Natural killer cell (primary cell): ENCODE measurements around the gene SLCO3A1. TPM values are rescaled to one million over a fixed set of nuclear protein-coding genes. Genes with fewer than 3 reads are reported as not detected.

Experiments used
- ATAC-seq, 3 donors: fragments of 150-1000 bp in 2 of 3; fragments of 200-7000 bp in 1 of 3; cut with Tn5 transposase; 1 replicate in 1 of 3; 2 replicates in 2 of 3; pipeline ENCODE4 v1.10.0; 2021; ENCODE audit warnings: mild to moderate bottlenecking in 2 of 3, moderate library complexity in 2 of 3
- DNase-seq, 2 donors: peaks; one replicate each; pipeline versions ENCODE4 v3.0.0 to v3.0.0-alpha.2; 2013 to 2021; ENCODE audit warnings: mixed read lengths in 1 of 2
- H3K27ac ChIP-seq: one replicate; pipeline ENCODE4 v1.5.1; 2013; ENCODE audit warnings: mild to moderate bottlenecking, low read length
- H3K27me3 ChIP-seq: one replicate; pipeline ENCODE4 v1.6.1; 2013; ENCODE audit warnings: low read length; ENCODE audit not compliant: control insufficient read depth, insufficient read depth
- H3K36me3 ChIP-seq: one replicate; pipeline ENCODE4 v1.6.1; 2013; ENCODE audit warnings: low read length; ENCODE audit not compliant: control insufficient read depth, insufficient read depth
- H3K4me1 ChIP-seq: one replicate; pipeline ENCODE4 v1.6.1; 2013; ENCODE audit warnings: low read length; ENCODE audit not compliant: control insufficient read depth, insufficient read depth
- H3K4me3 ChIP-seq: one replicate; pipeline ENCODE4 v1.5.1; 2013; ENCODE audit warnings: low read length
- H3K9me3 ChIP-seq: one replicate; pipeline ENCODE4 v1.6.1; 2013; ENCODE audit warnings: low read length; ENCODE audit not compliant: control insufficient read depth, insufficient read depth
- H3K27ac Mint-ChIP-seq, 2 donors: one replicate each; pipeline ENCODE4 v1.8.0; 2022; ENCODE audit warnings: mild to moderate bottlenecking in 2 of 2, mixed read lengths in 2 of 2, moderate library complexity in 1 of 2
- H3K27me3 Mint-ChIP-seq, 2 donors: one replicate each; pipeline ENCODE4 v1.8.0; 2022; ENCODE audit warnings: low read depth in 2 of 2, mixed read lengths in 2 of 2
- H3K36me3 Mint-ChIP-seq: one replicate; pipeline ENCODE4 v1.8.0; 2022; ENCODE audit warnings: mixed read lengths
- H3K4me1 Mint-ChIP-seq, 2 donors: one replicate each; pipeline ENCODE4 v1.8.0; 2022; ENCODE audit warnings: mixed read lengths in 2 of 2
- H3K4me3 Mint-ChIP-seq: one replicate; pipeline ENCODE4 v1.8.0; 2022; ENCODE audit warnings: mild to moderate bottlenecking, moderate library complexity, mixed read lengths
- H3K9me3 Mint-ChIP-seq, 2 donors: one replicate each; pipeline ENCODE4 v1.8.0; 2022; ENCODE audit warnings: mixed read lengths in 2 of 2
- CTCF ChIP-seq: fragments of 200-600 bp; IDR thresholded peaks from one replicate; pipeline ENCODE4 v1.8.0; 2022; ENCODE audit warnings: antibody characterized with exemption
- WGBS: methylation state at CpG from one replicate; pipeline ENCODE4 v1.1.7; 2013; ENCODE audit warnings: missing lambda C conversion rate; ENCODE audit not compliant: insufficient coverage; 5-methylcytosine and 5-hydroxymethylcytosine counted together
- intact Hi-C: fragments of 100-400 bp; cut with micrococcal nuclease; formaldehyde crosslinking; loops from one replicate; pipeline ENCODE4 v1.14.2; 2022
- total RNA-seq, 4 donors: library from RNA; stranded (reverse); fragments of 120-200 nt in 1 of 4; gene quantifications; one replicate each; pipeline versions ENCODE4 v1.2.3 to v1.2.4, GENCODE V29; 2013 to 2022

The SLCO3A1 gene
- total RNA-seq, 3 donors from 2014 or later (not counting 1 experiment from before 2014, with no cell fraction given) = 48.5 to 73.5 (median 68.8) TPM

- Mint-ChIP-seq H3K36me3 (no peaks in the 10 kb centered on the region), H3K4me3 (no peak overlapping the region), H3K27me3 (no peaks in the 10 kb centered on the region), H3K27ac (peak overlapping the region in 1 of 2 donors; percentile 47), H3K4me1 (peaks cover 77 to 84% of the 10 kb centered on the region in 2 donors), H3K9me3 (no peaks in the 10 kb centered on the region)
- Histone ChIP-seq H3K27ac (no peak overlapping the region), H3K4me1 (peaks cover 55% of the 10 kb centered on the region), H3K4me3 (no peak overlapping the region), H3K27me3 (no peaks in the 10 kb centered on the region), H3K9me3 (no peaks in the 10 kb centered on the region), H3K36me3 (no peaks in the 10 kb centered on the region)
- intact Hi-C loops = no loop called here
- DNase-seq (no peak), ATAC-seq (no peak)
- WGBS = 86% methylated on average over 9 of the region's 9 CpGs
- no peak for TF ChIP-seq CTCF
Observed at GRCh38 chr15:92073044-92073785, 219.7 kb downstream of the SLCO3A1 start.

GRCh38 chr15:92074101-92074500 is 220.6 kb downstream of the SLCO3A1 start:
- H3K27ac Mint-ChIP-seq = peak overlapping the region; percentile 45 to 75

GRCh38 chr15:92074646-92075045 is 221.1 kb downstream of the SLCO3A1 start:
- peak in 1 of 2 donors; percentile 13 for DNase-seq
- no peaks in the 10 kb centered on the region for H3K27me3 ChIP-seq
- no peak for TF ChIP-seq CTCF
- no peaks in the 10 kb centered on the region for H3K9me3 ChIP-seq
- peaks cover 45% of the 10 kb centered on the region for H3K4me1 ChIP-seq
- no peaks in the 10 kb centered on the region for H3K9me3 Mint-ChIP-seq
- H3K36me3 ChIP-seq = no peaks in the 10 kb centered on the region
- no peak overlapping the region for H3K4me3 ChIP-seq
- peak overlapping the region; percentile 45 to 75 for H3K27ac Mint-ChIP-seq
- no peaks in the 10 kb centered on the region for H3K36me3 Mint-ChIP-seq
- no peak overlapping the region for H3K4me3 Mint-ChIP-seq
- H3K27ac ChIP-seq = no peak overlapping the region
- H3K27me3 Mint-ChIP-seq = no peaks in the 10 kb centered on the region
- H3K4me1 Mint-ChIP-seq = peaks cover 63 to 84% of the 10 kb centered on the region in 2 donors
- ATAC-seq = peak in 1 of 3 donors; percentile 46
- 27% methylated on average over 4 of the region's 5 CpGs for WGBS
- intact Hi-C loops = loop anchor here (5.0 kb wide), 1 partner anchor 222 kb away; the partner anchor contains the start of gene SLCO3A1

More at GRCh38 chr15:92074101-92074500, 220.6 kb downstream of the SLCO3A1 start:
- Mint-ChIP-seq H3K4me3 (no peak overlapping the region), H3K4me1 (peaks cover 69 to 84% of the 10 kb centered on the region in 2 donors), H3K36me3 (no peaks in the 10 kb centered on the region), H3K9me3 (no peaks in the 10 kb centered on the region), H3K27me3 (no peaks in the 10 kb centered on the region)
- Histone ChIP-seq H3K27me3 (no peaks in the 10 kb centered on the region), H3K27ac (no peak overlapping the region), H3K36me3 (no peaks in the 10 kb centered on the region), H3K4me1 (peaks cover 50% of the 10 kb centered on the region), H3K9me3 (no peaks in the 10 kb centered on the region), H3K4me3 (no peak overlapping the region)
- WGBS = 71% methylated on average over 4 of the region's 4 CpGs
- intact Hi-C loops = no loop called here
- ATAC-seq (no peak), DNase-seq (no peak)
- TF ChIP-seq CTCF = no peak
